Trophoblast cell (in vitro differentiated cells and primary cell): Measurements from ENCODE around the gene LPP.
"Not testable (repeated sequence)": the region's sequence is repeated elsewhere in the genome, so short reads cannot be mapped to it uniquely, and the experiment has no call there.

Experiments
- DNase-seq, 2 donors: peaks; one replicate each; pipeline ENCODE4 v3.0.0-alpha.2; 2016
- H2AFZ ChIP-seq: 2 replicates; pipeline ENCODE4 v1.6.1; 2013; ENCODE audit warnings: low read length, moderate library complexity, mild to moderate bottlenecking; ENCODE audit not compliant: insufficient read depth, poor library complexity
- H2AK5ac ChIP-seq: 2 replicates; pipeline ENCODE4 v1.6.1; 2013; ENCODE audit warnings: mild to moderate bottlenecking, low read length
- H2BK120ac ChIP-seq: 2 replicates; pipeline ENCODE4 v1.6.1; 2013; ENCODE audit warnings: low read length, mild to moderate bottlenecking, moderate library complexity; ENCODE audit not compliant: insufficient read depth, poor library complexity
- H2BK12ac ChIP-seq: 2 replicates; pipeline ENCODE4 v1.6.1; 2013; ENCODE audit warnings: mild to moderate bottlenecking, low read length, moderate library complexity
- H2BK5ac ChIP-seq: 2 replicates; pipeline ENCODE4 v1.6.1; 2013; ENCODE audit warnings: low read length, low read depth, moderate library complexity, mild to moderate bottlenecking; ENCODE audit not compliant: poor library complexity
- H3K14ac ChIP-seq: 2 replicates; pipeline ENCODE4 v1.6.1; 2013; ENCODE audit warnings: mild to moderate bottlenecking, low read length
- H3K18ac ChIP-seq: 2 replicates; pipeline ENCODE4 v1.6.1; 2013; ENCODE audit warnings: mild to moderate bottlenecking, low read length
- H3K23ac ChIP-seq: 2 replicates; pipeline ENCODE4 v1.6.1; 2013; ENCODE audit warnings: low read length
- H3K27ac ChIP-seq: 2 replicates; pipeline ENCODE4 v1.5.1; 2013; ENCODE audit warnings: low read depth, mild to moderate bottlenecking, inconsistent platforms, low read length, moderate library complexity
- H3K27me3 ChIP-seq: 2 replicates; pipeline ENCODE4 v1.6.1; 2013; ENCODE audit warnings: inconsistent platforms, mild to moderate bottlenecking, low read length, moderate library complexity; ENCODE audit not compliant: insufficient read depth
- H3K36me3 ChIP-seq, 2 experiments: 1 replicate in 1 of 2; 2 replicates in 1 of 2; pipeline ENCODE4 v1.6.1; 2013; ENCODE audit warnings: low read length in 2 of 2, mild to moderate bottlenecking in 2 of 2, moderate library complexity in 1 of 2; ENCODE audit not compliant: insufficient read depth in 2 of 2, control insufficient read depth in 1 of 2
- H3K4ac ChIP-seq: 2 replicates; pipeline ENCODE4 v1.6.1; 2013; ENCODE audit warnings: low read depth, mild to moderate bottlenecking, low read length, moderate library complexity
- H3K4me1 ChIP-seq, 2 experiments: 1 replicate in 1 of 2; 2 replicates in 1 of 2; pipeline ENCODE4 v1.6.1; 2013; ENCODE audit warnings: low read length in 2 of 2, mild to moderate bottlenecking in 2 of 2, moderate library complexity in 1 of 2; ENCODE audit not compliant: insufficient read depth in 2 of 2, control insufficient read depth in 1 of 2
- H3K4me2 ChIP-seq: 2 replicates; pipeline ENCODE4 v1.6.1; 2013; ENCODE audit warnings: inconsistent platforms, mild to moderate bottlenecking, low read length, moderate library complexity
- H3K4me3 ChIP-seq: 2 replicates; pipeline ENCODE4 v1.5.1; 2013; ENCODE audit warnings: mild to moderate bottlenecking, low read depth, low read length, inconsistent platforms
- H3K79me1 ChIP-seq: one replicate; pipeline ENCODE4 v1.6.1; 2013; ENCODE audit warnings: low read length
- H3K79me2 ChIP-seq: 2 replicates; pipeline ENCODE4 v1.6.1; 2013; ENCODE audit warnings: low read length, mild to moderate bottlenecking; ENCODE audit not compliant: control insufficient read depth, insufficient read depth, poor library complexity
- H3K9ac ChIP-seq: 2 replicates; pipeline ENCODE4 v1.6.1; 2013; ENCODE audit warnings: mild to moderate bottlenecking, low read length
- H3K9me3 ChIP-seq: 2 replicates; pipeline ENCODE4 v1.6.1; 2013; ENCODE audit warnings: low read depth, mild to moderate bottlenecking, control low read depth, inconsistent platforms, low read length; ENCODE audit not compliant: insufficient read depth
- H4K12ac ChIP-seq: 2 replicates; pipeline ENCODE4 v1.6.1; 2013; ENCODE audit warnings: low read depth, mild to moderate bottlenecking, low read length, moderate library complexity
- H4K8ac ChIP-seq: 2 replicates; pipeline ENCODE4 v1.6.1; 2013; ENCODE audit warnings: low read depth, mild to moderate bottlenecking, low read length, moderate library complexity
- H4K91ac ChIP-seq: one replicate; pipeline ENCODE4 v1.6.1; 2013; ENCODE audit warnings: low read depth, mild to moderate bottlenecking, low read length, moderate library complexity
- WGBS: extraction: QIAGEN DNeasy Blood & Tissue Kit; methylation state at CpG from one replicate; pipeline ENCODE4 v1.1.7; 2013; ENCODE audit warnings: missing lambda C conversion rate; ENCODE audit not compliant: insufficient read length, insufficient coverage; ENCODE audit errors: extremely low coverage; 5-methylcytosine and 5-hydroxymethylcytosine counted together

Gene LPP

GRCh38 chr3:188636292-188636691 is 482.3 kb downstream of the LPP start:
- not testable (repeated sequence) for H3K9ac ChIP-seq, H2BK120ac ChIP-seq, H3K9me3 ChIP-seq, H3K4ac ChIP-seq, H2AK5ac ChIP-seq, H3K27me3 ChIP-seq, H3K79me2 ChIP-seq, H3K4me1 ChIP-seq, H3K23ac ChIP-seq, H2BK5ac ChIP-seq, H3K27ac ChIP-seq, H4K8ac ChIP-seq, H4K91ac ChIP-seq, H3K79me1 ChIP-seq, H2BK12ac ChIP-seq, H3K14ac ChIP-seq, H3K4me3 ChIP-seq, H2AFZ ChIP-seq, H3K18ac ChIP-seq, DNase-seq, H4K12ac ChIP-seq, H3K36me3 ChIP-seq, H3K4me2 ChIP-seq
- WGBS = no CpG with 5 or more reads among the region's 13 CpGs

GRCh38 chr3:188641076-188641475 is 487.1 kb downstream of the LPP start:
- no CpG with 5 or more reads among the region's 3 CpGs for WGBS
- no peak overlapping the region for H3K4me3 ChIP-seq

GRCh38 chr3:188643736-188644135 is 489.8 kb downstream of the LPP start:
- H2BK5ac ChIP-seq = no peak overlapping the region
- no peak overlapping the region for H2AK5ac ChIP-seq
- no peak for DNase-seq
- no peak overlapping the region for H4K8ac ChIP-seq
- H3K27me3 ChIP-seq = no peaks in the 10 kb centered on the region
- no peaks in the 10 kb centered on the region for H3K9me3 ChIP-seq
- H2BK12ac ChIP-seq = no peak overlapping the region
- no peak overlapping the region for H4K12ac ChIP-seq
- no peaks in the 10 kb centered on the region for H3K79me2 ChIP-seq
- no peak overlapping the region for H3K4me2 ChIP-seq
- H3K23ac ChIP-seq = no peak overlapping the region
- H3K9ac ChIP-seq = no peak overlapping the region
- no peak overlapping the region for H2BK120ac ChIP-seq
- no peaks in the 10 kb centered on the region for H3K36me3 ChIP-seq
- no peaks in the 10 kb centered on the region for H3K79me1 ChIP-seq
- H4K91ac ChIP-seq = no peak overlapping the region
- no peak overlapping the region for H3K4me3 ChIP-seq
- H2AFZ ChIP-seq = no peak overlapping the region
- no peaks in the 10 kb centered on the region for H3K4me1 ChIP-seq
- H3K4ac ChIP-seq = no peak overlapping the region
- H3K27ac ChIP-seq = no peak overlapping the region
- H3K14ac ChIP-seq = no peak overlapping the region
- no CpG with 5 or more reads among the region's 3 CpGs for WGBS
- H3K18ac ChIP-seq = no peak overlapping the region

More at GRCh38 chr3:188641076-188641475, 487.1 kb downstream of the LPP start:
- no peak overlapping the region for H2BK12ac ChIP-seq
- no peak overlapping the region for H3K14ac ChIP-seq
- H3K9me3 ChIP-seq = no peaks in the 10 kb centered on the region
- no peaks in the 10 kb centered on the region for H3K4me1 ChIP-seq
- H3K36me3 ChIP-seq = no peaks in the 10 kb centered on the region
- no peak overlapping the region for H2AFZ ChIP-seq
- H3K4me2 ChIP-seq = no peak overlapping the region
- H3K23ac ChIP-seq = no peak overlapping the region
- H3K4ac ChIP-seq = no peak overlapping the region
- H4K12ac ChIP-seq = no peak overlapping the region
- no peak overlapping the region for H3K18ac ChIP-seq
- H4K8ac ChIP-seq = no peak overlapping the region
- no peaks in the 10 kb centered on the region for H3K79me2 ChIP-seq
- H3K79me1 ChIP-seq = no peaks in the 10 kb centered on the region
- H2BK120ac ChIP-seq = no peak overlapping the region
- H2AK5ac ChIP-seq = no peak overlapping the region
- no peak for DNase-seq
- no peaks in the 10 kb centered on the region for H3K27me3 ChIP-seq
- H3K9ac ChIP-seq = no peak overlapping the region
- no peak overlapping the region for H4K91ac ChIP-seq
- no peak overlapping the region for H3K27ac ChIP-seq
- no peak overlapping the region for H2BK5ac ChIP-seq

- H2AK5ac ChIP-seq = no peak overlapping the region
- no peak overlapping the region for H4K12ac ChIP-seq
- H3K4me1 ChIP-seq = no peaks in the 10 kb centered on the region
- H2AFZ ChIP-seq = no peak overlapping the region
- no peak overlapping the region for H2BK5ac ChIP-seq
- H2BK12ac ChIP-seq = no peak overlapping the region
- no peak overlapping the region for H3K4ac ChIP-seq
- no peak overlapping the region for H3K23ac ChIP-seq
- H3K27me3 ChIP-seq = no peaks in the 10 kb centered on the region
- no peaks in the 10 kb centered on the region for H3K9me3 ChIP-seq
- DNase-seq = peak in 1 of 2 donors; percentile 28
- H4K91ac ChIP-seq = no peak overlapping the region
- no peak overlapping the region for H3K9ac ChIP-seq
- H3K79me1 ChIP-seq = no peaks in the 10 kb centered on the region
- no peak overlapping the region for H3K27ac ChIP-seq
- H4K8ac ChIP-seq = no peak overlapping the region
- WGBS = no CpG with 5 or more reads among the region's 1 CpG
- no peak overlapping the region for H3K14ac ChIP-seq
- H3K4me3 ChIP-seq = no peak overlapping the region
- no peak overlapping the region for H3K18ac ChIP-seq
- H2BK120ac ChIP-seq = no peak overlapping the region
- no peak overlapping the region for H3K4me2 ChIP-seq
- H3K79me2 ChIP-seq = no peaks in the 10 kb centered on the region
- no peaks in the 10 kb centered on the region for H3K36me3 ChIP-seq
Observed at GRCh38 chr3:188646592-188646991, 492.6 kb downstream of the LPP start.
